Measurements from ENCODE around the gene SMC2. TPM values are rescaled to one million over a fixed set of nuclear protein-coding genes. Genes with fewer than 3 reads are reported as not detected.
A peak's percentile ranks its signal among the peaks of the same experiment; 100 is the strongest.

SMC2 gene
- total and polyA plus RNA-seq, 8 donors, result 0.68 to 4.4 (median 2.2) TPM

DNA sequence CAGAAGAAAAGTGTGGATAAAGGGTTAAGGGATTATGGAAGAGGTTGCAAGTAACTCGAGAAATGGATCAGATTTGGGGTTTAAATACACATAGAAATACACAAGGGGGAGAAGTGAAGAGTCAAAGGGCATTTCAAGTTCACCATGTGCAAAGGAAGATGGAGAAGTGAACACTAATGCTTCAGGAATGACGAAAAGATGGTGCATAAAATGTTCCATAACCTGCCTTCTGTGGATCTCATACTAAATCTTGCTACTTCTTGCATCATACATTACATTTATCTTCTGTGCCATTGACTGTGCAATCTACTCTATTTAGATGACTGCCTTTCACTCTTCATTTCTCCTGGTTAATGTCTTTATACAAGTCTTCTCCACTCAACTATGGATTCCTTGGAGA is 5.7 kb upstream of the SMC2 start:
- intact Hi-C loops (cut with DNase I), result no loop called here
- no peak for FAIRE-seq
- peaks cover 0 to 10% (median 7%) of the 10 kb centered on the region in 3 donors for H3K4me1 ChIP-seq

GRCh38 chr9:104090578-104090977 is 3.5 kb upstream of the SMC2 start:
- no peak for FAIRE-seq
- Histone ChIP-seq H3K36me3 (no peaks in the 10 kb centered on the region), H3K4me1 (peaks cover 3 to 11% (median 10%) of the 10 kb centered on the region in 3 donors), H3K9me3 (no peaks in the 10 kb centered on the region), H3K27ac (no peak overlapping the region), H3K4me3 (no peak overlapping the region), H3K27me3 (no peaks in the 10 kb centered on the region)
- no peak for DNase-seq
- ATAC-seq, result no peak
- WGBS, 2 donors, result 74 to 87% methylated on average over 2 of the region's 2 CpGs
- TF ChIP-seq CTCF (IDR thresholded peaks at IDR 0.05), result no peak
- intact Hi-C loops (cut with DNase I), result no loop called here

More for the DNA sequence above, 5.7 kb upstream of the SMC2 start:
- H3K27me3 ChIP-seq, result no peaks in the 10 kb centered on the region
- H3K27ac ChIP-seq, result no peak overlapping the region
- H3K9me3 ChIP-seq, result no peaks in the 10 kb centered on the region
- no peak for ATAC-seq
- no peak for TF ChIP-seq CTCF (IDR thresholded peaks at IDR 0.05)
- 57 to 66% methylated on average over 2 of the region's 2 CpGs for WGBS, 2 donors
- no peak overlapping the region for H3K4me3 ChIP-seq
- H3K36me3 ChIP-seq, result no peaks in the 10 kb centered on the region
- DNase-seq, result no peak

- 77 to 81% methylated on average over 8 of the region's 8 CpGs for WGBS, 2 donors
- FAIRE-seq (peak; percentile 79), DNase-seq (no peak), ATAC-seq (no peak)
- no peak for TF ChIP-seq CTCF (IDR thresholded peaks at IDR 0.05)
- H3K9me3 ChIP-seq, result no peaks in the 10 kb centered on the region
- no peaks in the 10 kb centered on the region for H3K36me3 ChIP-seq
- no peaks in the 10 kb centered on the region for H3K27me3 ChIP-seq
- H3K4me1 ChIP-seq, result peaks cover 3 to 11% (median 10%) of the 10 kb centered on the region in 3 donors
- no peak overlapping the region for H3K4me3 ChIP-seq
- H3K27ac ChIP-seq, result no peak overlapping the region
- intact Hi-C loops (cut with DNase I), result no loop called here
Observed at GRCh38 chr9:104091116-104091515, 3.0 kb upstream of the SMC2 start.

DNA sequence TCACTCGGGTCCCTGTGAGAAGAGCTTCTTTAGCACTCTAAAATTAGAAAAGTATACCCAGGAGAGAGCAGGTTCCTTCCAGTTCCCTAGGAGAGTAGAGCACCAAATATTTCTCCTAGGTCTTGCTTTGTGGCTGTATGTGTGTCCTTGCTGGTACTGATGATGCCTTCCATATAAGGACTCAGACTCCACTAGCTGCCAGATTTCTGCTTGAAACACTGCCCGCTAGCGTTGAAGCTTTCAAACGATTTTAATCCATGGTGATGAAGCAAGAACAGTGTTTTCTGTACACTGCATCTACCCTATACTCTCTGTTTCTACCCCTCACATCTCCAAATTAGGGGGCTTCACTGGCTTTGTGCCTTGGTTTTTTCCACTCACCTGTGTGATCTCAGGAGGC is 2.4 kb upstream of the SMC2 start:
- Histone ChIP-seq H3K36me3 (no peaks in the 10 kb centered on the region), H3K4me3 (no peak overlapping the region), H3K27ac (no peak overlapping the region), H3K27me3 (no peaks in the 10 kb centered on the region), H3K9me3 (no peaks in the 10 kb centered on the region), H3K4me1 (peaks cover 3 to 11% (median 10%) of the 10 kb centered on the region in 3 donors)
- no peak for TF ChIP-seq CTCF (IDR thresholded peaks at IDR 0.05)
- intact Hi-C loops (cut with DNase I), result no loop called here
- 58 to 60% methylated on average over 4 of the region's 4 CpGs for WGBS, 2 donors
- ATAC-seq (no peak), FAIRE-seq (no peak), DNase-seq (no peak)

DNA sequence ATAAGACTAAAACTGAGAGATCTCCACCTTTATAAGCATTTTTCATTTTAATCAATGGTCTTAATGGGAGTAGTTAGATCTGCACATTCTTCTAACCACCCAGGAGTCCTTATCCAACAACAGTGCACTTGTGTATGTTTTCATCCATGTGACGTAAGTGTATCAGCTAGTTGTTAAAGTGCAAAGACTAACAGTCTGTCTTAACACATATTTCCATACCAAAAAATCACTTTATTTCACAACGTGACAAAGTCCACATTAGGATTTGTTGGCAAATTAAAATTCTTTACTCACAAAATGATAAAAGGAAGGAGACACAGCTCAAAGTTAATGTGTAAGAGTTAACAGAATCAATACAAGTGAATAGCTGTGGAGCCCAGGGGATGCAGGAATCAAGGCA is 1.9 kb upstream of the SMC2 start:
- no peak overlapping the region for H3K4me3 ChIP-seq
- no peaks in the 10 kb centered on the region for H3K9me3 ChIP-seq
- peaks cover 3 to 11% (median 10%) of the 10 kb centered on the region in 3 donors for H3K4me1 ChIP-seq
- ATAC-seq (no peak), DNase-seq (no peak), FAIRE-seq (no peak)
- intact Hi-C loops (cut with DNase I), result no loop called here
- 44 to 47% methylated on average over 2 of the region's 2 CpGs for WGBS, 2 donors
- no peak for TF ChIP-seq CTCF (IDR thresholded peaks at IDR 0.05)
- no peaks in the 10 kb centered on the region for H3K36me3 ChIP-seq
- H3K27ac ChIP-seq, result no peak overlapping the region
- H3K27me3 ChIP-seq, result no peaks in the 10 kb centered on the region
